Measurements from ENCODE around the gene SORCS1.

DNA sequence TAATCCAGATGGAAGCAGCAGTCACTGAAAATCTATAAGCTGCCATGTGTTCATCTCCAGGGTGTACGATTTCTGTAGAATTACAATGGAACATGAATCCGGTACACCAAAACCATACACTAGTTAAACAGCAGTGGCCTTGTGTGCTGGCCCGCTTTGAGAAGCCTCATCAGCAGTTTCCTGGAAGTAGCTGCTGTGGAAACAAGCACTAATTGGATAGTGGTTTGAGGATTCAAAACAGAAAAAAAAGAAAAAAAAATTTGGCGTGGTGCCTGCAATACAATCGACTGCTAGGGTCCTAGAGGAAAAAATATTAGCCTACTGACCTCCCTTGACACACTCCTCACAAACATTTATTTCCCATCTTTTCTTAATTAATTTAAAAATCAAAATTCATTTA is 545.9 kb downstream of the SORCS1 start:
- TF ChIP-seq CTCF (conservative IDR thresholded peaks at IDR 0.05; ENCODE audit: low read depth, low read length) (no peak), EZH2phosphoT487 (IDR thresholded peaks at IDR 0.05; ENCODE audit: borderline replicate concordance, low read length) (no peak)
